Skin of body (tissue), 2 donors: ENCODE results near the gene ARHGAP23. TPM values are rescaled to one million over a fixed set of nuclear protein-coding genes. Genes with fewer than 3 reads are reported as not detected.
A peak's percentile ranks its signal among the peaks of the same experiment; 100 is the strongest.
"Not testable (repeated sequence)": the region's sequence is repeated elsewhere in the genome, so short reads cannot be mapped to it uniquely, and the experiment has no call there.

Source experiments
- DNase-seq: peaks from one replicate; lab custom pipeline; 2025; lab: John Stamatoyannopoulos, UW
- total RNA-seq: library from RNA; depleted of rRNA; stranded (reverse); fragments of >200 nt; gene quantifications from one replicate; pipeline ENCODE4 v1.2.3, GENCODE V29; 2014

Gene ARHGAP23
- total RNA-seq, 1 donor from 2014 or later: 73.7 TPM

GRCh38 chr17:38484242-38485145 is 56.2 kb downstream of the ARHGAP23 start:
- DNase-seq: peak; percentile 56

GRCh38 chr17:38485146-38485468 is 56.8 kb downstream of the ARHGAP23 start:
- no peak for DNase-seq

DNA sequence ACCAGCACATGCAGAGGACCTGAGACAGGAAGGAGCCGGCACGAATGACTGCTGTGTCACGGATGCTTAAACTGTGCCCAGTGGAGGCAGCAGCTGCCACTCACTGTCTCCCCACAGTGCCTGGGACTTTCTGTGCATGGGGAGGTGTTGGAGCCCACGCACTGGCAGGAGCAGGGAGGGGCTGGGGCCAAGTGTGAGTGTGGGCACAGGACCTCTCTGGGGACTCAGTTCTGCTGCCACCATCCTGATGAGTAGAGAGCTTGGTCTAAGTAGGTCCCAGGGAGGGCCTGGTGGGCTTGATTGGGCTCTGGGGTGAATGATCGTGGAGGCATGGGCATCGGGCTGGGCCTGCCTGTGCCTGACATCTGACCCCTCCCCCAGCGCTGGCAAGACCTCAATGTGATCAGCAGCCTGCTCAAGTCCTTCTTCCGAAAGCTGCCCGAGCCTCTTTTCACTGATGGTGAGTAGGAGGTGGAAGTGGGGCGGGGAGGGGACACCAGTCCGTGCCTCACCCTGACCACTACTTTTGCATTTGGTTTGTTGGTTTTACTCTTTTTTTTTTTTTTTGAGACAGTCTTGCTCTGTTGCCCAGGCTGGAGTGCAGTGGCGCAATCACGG is 57.5 kb downstream of the ARHGAP23 start:
- not testable (repeated sequence) for DNase-seq

DNA sequence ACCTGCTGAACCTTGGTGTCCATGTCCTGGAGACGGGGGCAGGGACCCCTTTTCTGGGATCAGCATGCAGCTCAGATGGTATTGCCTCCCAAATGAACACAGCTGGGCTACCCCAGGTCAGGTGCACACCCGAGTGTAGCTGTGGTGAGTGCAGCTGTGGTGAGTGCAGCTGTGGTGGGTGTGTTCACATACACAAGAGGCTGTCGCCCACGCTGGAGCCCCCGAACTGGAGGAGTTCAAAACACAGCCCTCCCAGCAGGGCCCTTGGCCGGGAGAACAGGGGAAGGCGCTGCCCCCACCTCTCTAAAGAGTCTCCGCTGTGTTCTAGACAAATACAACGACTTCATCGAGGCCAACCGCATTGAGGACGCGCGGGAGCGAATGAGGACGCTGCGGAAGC is 61.5 kb downstream of the ARHGAP23 start:
- not testable (repeated sequence) for DNase-seq

DNA sequence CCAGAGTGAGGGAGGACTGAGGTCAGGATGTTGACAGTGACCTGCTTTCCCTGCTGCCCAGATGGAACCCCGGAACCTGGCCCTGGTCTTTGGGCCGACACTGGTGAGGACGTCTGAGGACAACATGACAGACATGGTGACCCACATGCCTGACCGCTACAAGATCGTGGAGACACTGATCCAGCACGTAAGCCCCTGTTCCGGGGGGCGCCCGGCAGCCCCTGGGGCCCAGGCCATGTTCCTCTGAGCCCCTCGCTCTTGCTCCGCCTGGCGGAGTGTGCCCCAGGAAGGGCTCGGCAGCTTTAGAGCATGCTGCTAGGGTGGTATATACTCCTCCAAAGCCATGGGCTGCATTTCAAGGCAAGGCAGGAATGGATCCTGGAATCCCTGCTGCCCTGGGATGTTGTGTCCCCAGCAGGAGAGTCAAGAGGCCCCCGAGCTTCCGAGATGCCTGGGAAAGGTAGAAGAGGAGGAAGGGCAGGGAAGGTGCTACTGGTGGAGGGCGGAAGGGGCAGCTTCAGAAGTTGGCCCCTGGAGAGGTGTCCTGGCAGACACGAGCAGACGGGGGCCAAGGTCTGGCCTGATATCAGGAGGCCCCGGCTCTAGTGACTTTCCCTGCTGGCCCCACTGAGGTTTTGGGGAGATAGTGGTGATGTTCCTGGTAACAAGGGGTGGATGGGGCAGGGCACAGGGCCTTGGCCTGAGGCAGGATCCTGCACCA is 63.2 kb downstream of the ARHGAP23 start:
- DNase-seq: not testable (repeated sequence)

DNA sequence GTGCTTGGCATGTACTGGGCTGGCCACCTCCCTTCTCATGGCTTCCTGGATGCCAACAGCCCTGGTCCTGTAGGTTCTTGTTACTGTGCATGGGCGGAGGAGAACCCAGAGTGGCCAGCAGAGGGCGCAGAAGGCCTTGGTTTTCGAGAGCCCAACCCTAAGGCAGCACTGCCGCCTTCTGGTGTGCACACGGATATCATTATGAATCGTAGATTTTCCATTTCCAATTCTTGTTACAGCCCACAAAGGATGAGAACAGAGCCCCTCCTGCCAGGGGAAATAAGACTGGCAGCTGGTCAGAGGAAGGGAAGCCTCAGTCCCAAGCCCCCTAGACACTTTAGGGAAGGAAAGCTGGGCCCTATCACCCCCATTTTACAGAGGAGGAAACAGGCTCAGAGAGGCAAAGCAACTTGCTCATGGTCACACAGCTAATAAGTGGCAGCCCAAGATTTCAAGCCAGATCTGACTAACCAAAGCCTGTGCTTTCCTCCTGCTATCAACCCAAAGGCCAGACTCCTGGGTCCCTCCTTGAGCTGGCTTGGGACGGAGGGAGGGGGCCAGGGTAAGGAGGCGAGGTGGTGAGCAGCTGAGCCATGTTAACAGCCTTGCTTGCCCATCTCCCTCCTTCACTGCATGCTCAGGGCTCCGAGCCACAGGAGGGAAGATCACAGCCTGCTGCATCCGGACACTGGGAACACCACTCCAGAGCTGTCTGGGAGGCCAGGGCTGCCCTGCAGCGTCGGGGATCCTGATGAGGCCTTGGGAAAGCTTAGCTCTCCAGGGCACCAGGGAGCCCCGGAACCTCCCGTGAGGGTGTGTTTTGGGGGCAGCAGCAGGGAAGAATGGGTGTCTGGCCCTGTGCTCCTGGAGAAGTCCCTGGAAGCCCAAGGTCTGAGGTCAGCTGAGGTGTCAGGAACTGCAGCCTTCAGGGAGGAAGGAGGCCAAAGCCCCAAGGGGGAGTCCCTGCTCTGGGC is 64.1 kb downstream of the ARHGAP23 start:
- peak; percentile 63 for DNase-seq

DNA sequence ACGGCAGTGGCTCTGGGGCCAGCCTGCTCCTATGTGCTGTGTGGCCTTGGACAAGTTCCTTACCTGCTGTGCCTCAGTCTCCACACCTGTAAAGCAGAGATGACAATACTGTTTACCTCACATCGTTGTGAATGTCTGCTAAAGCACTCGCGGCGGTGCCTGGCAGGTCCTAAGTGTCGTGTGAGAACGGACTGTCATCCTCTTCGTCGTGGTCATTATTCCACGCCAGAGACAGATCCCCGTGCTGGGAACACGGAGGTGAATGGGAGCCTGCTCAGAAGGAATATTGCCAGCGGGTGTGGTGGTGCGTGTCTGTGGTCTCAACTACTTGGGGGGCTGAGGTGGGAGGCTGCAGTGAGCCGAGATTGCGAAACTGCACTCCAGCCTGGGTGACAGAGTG is 65.9 kb downstream of the ARHGAP23 start:
- DNase-seq: not testable (repeated sequence)

- not testable (repeated sequence) for DNase-seq
Measured at GRCh38 chr17:38497656-38498055, 69.4 kb downstream of the ARHGAP23 start.

DNA sequence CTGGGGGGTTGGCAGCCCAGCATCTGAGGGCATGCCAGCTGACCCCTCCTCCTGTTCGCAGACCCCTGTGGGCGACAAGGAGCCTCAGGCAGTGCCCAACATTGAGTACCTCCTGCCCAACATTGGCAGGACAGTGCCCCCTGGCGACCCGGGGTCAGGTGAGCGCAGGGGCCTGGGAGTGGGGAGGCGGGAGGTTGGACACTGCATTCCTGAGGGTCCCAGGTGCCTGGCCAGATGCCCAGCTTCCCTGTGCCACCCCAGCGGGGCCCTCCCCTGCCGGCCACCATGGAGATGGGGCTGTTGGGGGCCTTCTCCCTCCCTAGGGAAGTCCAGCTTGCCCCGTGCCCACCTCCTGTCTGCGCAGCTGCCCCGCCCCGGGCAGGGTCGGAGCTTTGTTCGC is 70.1 kb downstream of the ARHGAP23 start:
- DNase-seq: no peak

- DNase-seq: not testable (repeated sequence)
Measured at GRCh38 chr17:38499230-38499629, 71.0 kb downstream of the ARHGAP23 start.

- not testable (repeated sequence) for DNase-seq
Measured at GRCh38 chr17:38501718-38502117, 73.5 kb downstream of the ARHGAP23 start.

DNA sequence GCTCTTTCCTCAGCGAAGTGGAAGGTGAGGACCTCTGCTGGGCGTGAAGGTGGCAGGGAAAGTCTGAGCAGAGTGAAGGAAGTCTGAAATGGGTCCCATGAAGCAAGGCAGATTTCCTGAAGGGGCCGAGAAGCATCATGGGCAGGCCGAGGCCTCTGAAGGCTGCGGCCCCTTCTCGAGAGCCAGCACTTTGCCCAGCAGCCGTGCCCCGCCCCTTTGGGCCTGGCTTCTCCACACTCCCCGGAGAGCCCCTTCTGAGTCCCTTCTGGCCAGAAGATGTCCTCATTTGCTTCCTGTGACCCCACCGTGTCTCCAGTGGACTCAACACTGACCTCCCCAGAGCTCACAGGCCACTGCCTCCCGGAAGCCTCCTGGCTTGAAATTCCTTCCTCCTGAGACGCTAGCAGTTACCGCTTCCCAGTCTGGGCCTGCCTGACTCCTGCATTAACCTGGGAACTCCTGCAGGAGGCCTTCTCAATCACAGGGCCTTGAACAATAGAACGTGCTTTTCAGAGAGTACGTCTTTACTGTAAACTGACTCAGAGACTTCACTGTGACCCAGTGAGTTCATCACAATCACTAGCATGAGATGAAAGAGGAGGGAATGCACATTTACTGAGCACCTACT is 75.1 kb downstream of the ARHGAP23 start:
- DNase-seq: not testable (repeated sequence)

- DNase-seq: no peak
Measured at GRCh38 chr17:38504216-38504615, 76.0 kb downstream of the ARHGAP23 start.

DNA sequence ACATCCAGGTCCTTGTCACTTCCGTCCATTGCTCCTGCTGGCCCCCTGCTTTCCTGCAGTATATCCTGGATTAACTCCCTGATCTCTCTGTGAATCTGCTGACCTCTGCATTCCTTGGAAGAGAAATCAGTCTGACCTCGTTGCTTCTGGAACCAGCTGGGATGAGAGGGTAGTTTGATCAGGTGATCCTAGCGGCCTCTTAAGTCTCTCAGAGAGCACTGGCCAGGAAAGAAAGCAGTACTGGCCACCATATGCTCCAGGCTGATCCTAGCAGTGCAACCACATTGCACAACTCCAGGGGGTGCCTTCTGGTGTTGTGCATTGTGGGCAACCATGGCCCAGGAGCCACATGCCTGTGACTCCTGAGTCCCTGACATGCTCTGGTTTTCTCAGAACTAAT is 79.2 kb downstream of the ARHGAP23 start:
- no peak for DNase-seq

- DNase-seq: no peak
Measured at GRCh38 chr17:38507921-38508569, 79.8 kb downstream of the ARHGAP23 start.

DNA sequence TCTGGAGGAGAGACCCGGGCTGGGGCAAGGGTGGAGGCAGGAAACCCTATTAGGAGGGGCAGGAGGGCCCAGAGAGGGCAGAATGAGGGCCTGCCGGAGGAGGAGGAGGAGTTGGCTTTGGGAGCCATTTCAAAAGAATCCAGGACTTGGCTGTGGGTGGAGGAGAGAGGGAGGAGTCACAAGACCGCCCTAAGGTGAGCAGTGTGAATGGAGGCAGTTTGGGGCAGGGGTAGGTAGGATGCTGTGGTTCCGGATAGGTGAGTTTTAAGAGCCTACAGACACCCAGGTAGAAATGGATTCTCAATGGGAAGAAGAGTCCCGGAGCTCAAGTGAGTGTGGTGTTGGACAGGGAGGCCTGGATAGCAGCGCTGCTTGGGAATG is 80.3 kb downstream of the ARHGAP23 start:
- DNase-seq: no peak

- DNase-seq: peak; percentile 82
Measured at GRCh38 chr17:38508954-38509771, 80.9 kb downstream of the ARHGAP23 start.

DNA sequence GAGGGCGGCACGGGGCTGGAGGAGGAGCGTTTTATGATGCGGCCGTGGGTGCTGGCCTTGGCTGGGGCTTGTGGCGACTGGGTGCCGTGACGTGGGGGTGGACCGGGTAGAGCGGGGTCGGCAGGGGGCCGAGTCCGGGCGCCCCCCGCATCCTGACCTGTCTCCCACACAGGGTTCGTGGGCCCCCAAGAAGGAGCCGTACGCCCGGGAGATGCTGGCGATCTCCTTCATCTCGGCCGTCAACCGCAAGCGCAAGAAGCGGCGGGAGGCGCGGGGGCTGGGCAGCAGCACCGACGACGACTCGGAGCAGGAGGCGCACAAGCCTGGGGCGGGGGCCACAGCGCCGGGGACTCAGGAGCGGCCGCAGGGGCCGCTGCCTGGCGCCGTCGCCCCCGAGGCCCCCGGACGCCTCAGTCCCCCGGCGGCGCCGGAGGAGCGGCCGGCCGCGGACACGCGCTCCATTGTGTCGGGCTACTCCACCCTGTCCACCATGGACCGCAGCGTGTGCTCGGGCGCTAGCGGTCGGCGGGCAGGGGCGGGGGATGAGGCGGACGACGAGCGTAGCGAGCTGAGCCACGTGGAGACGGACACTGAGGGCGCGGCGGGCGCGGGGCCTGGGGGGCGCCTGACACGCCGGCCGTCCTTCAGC is 81.6 kb downstream of the ARHGAP23 start:
- no peak for DNase-seq
